IPS DF 6.9 (cell line): Measurements from ENCODE around the gene KMT2C.

Experiments
- DNase-seq: peaks from one replicate; pipeline ENCODE4 v3.0.0-alpha.2; 2013; ENCODE audit warnings: low read depth, low spot score
- H3K27ac ChIP-seq: one replicate; pipeline ENCODE4 v1.5.1; 2013; ENCODE audit warnings: low read length, control low read depth
- H3K27me3 ChIP-seq: 2 replicates; pipeline ENCODE4 v1.6.1; 2013; ENCODE audit warnings: mild to moderate bottlenecking, low read length; ENCODE audit not compliant: control insufficient read depth, insufficient read depth
- H3K36me3 ChIP-seq: 2 replicates; pipeline ENCODE4 v1.6.1; 2013; ENCODE audit warnings: low read length; ENCODE audit not compliant: control insufficient read depth, insufficient read depth
- H3K4me1 ChIP-seq: 2 replicates; pipeline ENCODE4 v1.6.1; 2013; ENCODE audit warnings: low read length; ENCODE audit not compliant: control insufficient read depth, insufficient read depth
- H3K4me3 ChIP-seq: 2 replicates; pipeline ENCODE4 v1.5.1; 2013; ENCODE audit warnings: mild to moderate bottlenecking, low read length
- H3K9me3 ChIP-seq: 2 replicates; pipeline ENCODE4 v1.6.1; 2013; ENCODE audit warnings: low read length, inconsistent platforms; ENCODE audit not compliant: control insufficient read depth, insufficient read depth
- WGBS: extraction: QIAGEN DNeasy Blood & Tissue Kit; methylation state at CpG from one replicate; pipeline ENCODE4 v1.1.7; 2013; ENCODE audit warnings: mixed read lengths, missing lambda C conversion rate; ENCODE audit not compliant: insufficient read length, insufficient coverage; 5-methylcytosine and 5-hydroxymethylcytosine counted together

Gene KMT2C

DNA sequence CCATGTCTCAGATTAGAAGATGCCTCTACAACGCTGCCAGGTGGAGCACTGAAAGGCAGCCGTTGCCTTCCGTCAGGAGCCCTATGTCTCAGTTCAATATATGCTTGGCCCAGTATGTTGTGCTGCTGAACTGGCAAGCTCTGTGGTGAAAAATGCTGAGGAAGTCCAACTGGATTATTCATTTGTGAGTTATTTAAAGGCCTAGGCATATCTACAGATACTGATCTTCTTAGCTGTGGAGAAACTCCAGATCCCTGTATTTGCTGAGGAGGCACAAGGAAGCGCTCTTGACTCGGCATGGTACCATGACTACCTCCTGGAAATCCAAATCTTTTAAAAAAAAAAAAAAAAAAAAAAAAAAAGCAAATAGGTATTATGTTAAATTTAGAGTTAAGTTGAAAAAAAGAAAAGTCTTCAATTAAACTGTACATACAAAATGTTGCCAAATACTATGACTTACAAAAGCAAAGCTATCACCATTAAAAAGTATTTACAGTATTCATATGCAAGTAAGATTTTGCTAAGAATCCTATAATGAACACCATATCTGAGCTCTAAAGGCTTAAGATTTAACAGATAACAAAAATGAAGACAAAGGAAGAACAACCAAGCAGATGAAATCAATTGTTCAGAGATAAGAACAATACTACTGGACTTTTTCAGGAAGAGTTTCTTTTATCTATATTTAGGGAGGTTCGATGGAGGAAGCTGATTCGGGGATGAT, 258.0 kb downstream of the KMT2C start:
- Histone ChIP-seq H3K4me1 (no peaks in the 10 kb centered on the region), H3K36me3 (peaks cover 16% of the 10 kb centered on the region), H3K9me3 (no peaks in the 10 kb centered on the region), H3K27me3 (no peaks in the 10 kb centered on the region), H3K27ac (no peak overlapping the region), H3K4me3 (no peak overlapping the region)
- DNase-seq: no peak
- no CpG with 5 or more reads among the region's 7 CpGs for WGBS

DNA sequence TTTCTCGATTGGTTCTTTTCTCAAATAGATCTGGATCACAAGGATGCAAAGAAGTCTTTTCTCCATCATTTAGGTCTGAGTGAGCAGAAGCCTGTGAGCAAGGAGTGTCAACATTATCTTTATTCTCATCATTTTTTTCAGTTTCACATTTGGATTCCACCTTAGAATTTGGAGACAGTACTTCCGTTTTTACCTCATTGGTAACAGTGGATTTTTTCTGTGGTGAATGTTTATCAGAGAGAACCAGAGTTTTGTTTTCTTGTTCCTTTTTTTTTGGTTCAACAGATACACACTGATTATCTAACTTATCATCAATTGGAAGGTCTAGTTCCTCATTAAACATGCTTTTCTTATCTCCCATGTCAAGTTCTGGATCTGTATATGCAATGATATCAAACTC, 259.0 kb downstream of the KMT2C start:
- no CpG with 5 or more reads among the region's 2 CpGs for WGBS
- peaks cover 16% of the 10 kb centered on the region for H3K36me3 ChIP-seq

DNA sequence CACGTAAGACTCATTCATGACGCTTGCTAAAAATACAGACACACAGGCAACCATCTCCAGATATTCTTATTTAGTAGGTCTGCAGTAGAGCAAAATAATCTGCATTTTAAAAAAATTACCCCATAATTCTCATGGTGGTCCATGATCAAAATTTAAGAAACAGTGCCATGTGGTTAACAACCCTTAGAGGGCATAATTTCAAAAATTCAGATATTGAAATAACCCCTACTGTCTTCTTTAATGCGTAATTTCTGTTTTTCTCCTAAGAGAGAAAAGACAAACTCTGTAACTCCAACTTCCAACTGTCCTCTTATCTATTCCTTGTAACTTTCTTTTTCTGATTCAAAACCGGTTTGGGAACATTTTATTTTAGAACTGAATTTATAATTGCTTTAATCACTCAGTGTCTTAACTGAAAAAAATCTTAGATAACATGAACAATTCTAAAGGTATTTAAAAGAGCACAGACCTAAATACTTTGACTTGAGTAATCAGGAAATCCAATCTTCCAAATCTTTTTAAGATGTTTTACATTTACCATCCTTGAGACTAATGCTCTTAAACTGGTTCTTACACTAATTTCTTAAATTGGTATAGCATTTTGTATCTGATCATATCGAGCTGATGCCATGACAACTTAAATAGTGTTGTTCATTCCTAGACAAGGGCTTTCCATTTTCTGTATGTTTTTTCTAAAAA, 262.3 kb downstream of the KMT2C start:
- no peak for DNase-seq
- peaks cover 6% of the 10 kb centered on the region; the same call in 1 of the 2 replicates for H3K36me3 ChIP-seq
- WGBS: no CpG with 5 or more reads among the region's 5 CpGs
- no peak overlapping the region for H3K4me3 ChIP-seq
- H3K4me1 ChIP-seq: no peaks in the 10 kb centered on the region
- H3K9me3 ChIP-seq: no peaks in the 10 kb centered on the region
- H3K27ac ChIP-seq: no peak overlapping the region
- no peaks in the 10 kb centered on the region for H3K27me3 ChIP-seq

More for the DNA sequence above, 259.0 kb downstream of the KMT2C start:
- no peaks in the 10 kb centered on the region for H3K27me3 ChIP-seq
- no peak overlapping the region for H3K4me3 ChIP-seq
- no peaks in the 10 kb centered on the region for H3K9me3 ChIP-seq
- no peak overlapping the region for H3K27ac ChIP-seq
- DNase-seq: no peak
- no peaks in the 10 kb centered on the region for H3K4me1 ChIP-seq

DNA sequence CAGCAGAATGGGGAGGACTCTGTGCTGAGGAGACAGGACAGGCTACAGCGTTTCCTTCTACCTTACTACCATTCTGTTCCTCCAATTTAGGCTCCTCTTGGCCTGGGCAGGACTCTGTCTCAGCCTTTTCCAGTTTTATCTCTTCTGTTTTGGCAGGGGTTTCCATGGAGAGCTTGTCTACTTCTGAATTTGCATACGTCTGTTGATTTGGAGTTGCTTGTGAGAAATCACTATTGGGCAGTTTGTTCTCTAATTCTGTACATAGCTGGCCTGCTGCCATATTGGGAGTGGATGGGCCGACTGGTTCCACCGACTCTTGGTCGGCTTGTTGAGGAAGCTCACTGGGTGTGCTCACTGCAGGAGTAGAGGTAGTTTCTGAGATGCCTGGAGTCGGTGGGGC, 273.5 kb downstream of the KMT2C start:
- Histone ChIP-seq H3K27me3 (no peaks in the 10 kb centered on the region; the same call in 1 of the 2 replicates), H3K9me3 (no peaks in the 10 kb centered on the region), H3K4me1 (no peaks in the 10 kb centered on the region), H3K27ac (no peak overlapping the region), H3K36me3 (peaks cover 17% of the 10 kb centered on the region), H3K4me3 (no peak overlapping the region)
- no peak for DNase-seq
- no CpG with 5 or more reads among the region's 6 CpGs for WGBS

DNA sequence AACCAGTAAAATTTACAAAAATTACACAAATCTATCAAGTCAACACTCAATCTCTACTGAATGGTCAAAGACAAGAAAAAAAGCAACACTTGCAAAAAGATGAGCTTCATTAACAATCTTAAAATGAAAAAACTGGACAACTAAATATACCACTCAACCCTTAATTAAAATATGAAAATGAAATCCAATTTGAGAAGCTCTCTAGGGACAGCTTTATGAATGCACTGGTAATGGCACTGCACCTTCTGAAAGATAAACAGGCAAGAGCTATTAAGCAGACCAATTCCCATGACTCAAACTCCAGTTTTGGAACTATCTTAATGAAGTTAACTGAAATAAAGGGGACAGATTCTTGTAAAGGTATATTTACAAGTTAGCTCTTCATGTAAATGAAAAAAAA, 274.6 kb downstream of the KMT2C start:
- peaks cover 15% of the 10 kb centered on the region for H3K36me3 ChIP-seq
- no peaks in the 10 kb centered on the region for H3K4me1 ChIP-seq
- no peak overlapping the region for H3K27ac ChIP-seq
- no peaks in the 10 kb centered on the region for H3K9me3 ChIP-seq
- no peaks in the 10 kb centered on the region; the same call in 1 of the 2 replicates for H3K27me3 ChIP-seq
- no peak for DNase-seq
- H3K4me3 ChIP-seq: no peak overlapping the region

DNA sequence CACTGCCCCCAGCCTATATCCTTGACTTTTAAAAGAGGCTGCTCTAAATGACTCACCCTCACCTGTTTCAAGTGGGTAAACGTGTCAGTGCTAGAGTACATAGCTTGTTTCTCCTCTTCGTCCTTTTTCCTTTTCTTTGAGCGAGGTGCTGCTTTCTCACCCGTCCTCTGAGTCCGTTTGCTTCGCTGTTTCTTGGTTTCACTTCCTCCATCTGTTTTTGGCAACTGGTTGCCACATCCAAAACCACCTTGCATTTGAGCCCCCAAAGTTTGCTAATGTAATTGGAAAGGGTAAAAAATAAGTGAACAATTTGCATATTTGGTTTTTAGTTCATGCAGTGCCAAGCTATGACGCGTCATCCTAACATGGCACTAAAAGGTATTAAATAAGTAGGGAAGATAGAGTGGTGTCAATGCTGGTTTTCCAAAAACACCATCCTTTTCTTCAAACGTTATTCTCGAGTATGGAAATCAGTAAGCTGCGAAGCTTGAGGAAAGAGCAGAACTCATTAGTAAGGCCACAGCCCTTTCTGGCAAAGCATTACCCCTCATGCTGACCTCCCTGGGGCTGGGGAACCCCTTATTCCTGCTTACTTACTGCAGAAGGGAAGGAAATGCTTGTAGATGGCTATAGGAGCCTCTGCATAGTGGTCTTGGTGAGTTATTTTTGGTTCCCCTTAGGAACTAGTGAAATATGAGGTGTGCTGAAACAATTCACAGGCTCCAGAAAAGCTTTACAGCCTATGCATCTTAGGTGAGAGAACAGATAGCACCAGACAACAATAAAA, 276.8 kb downstream of the KMT2C start:
- Histone ChIP-seq H3K4me1 (no peaks in the 10 kb centered on the region), H3K36me3 (peaks cover 18% of the 10 kb centered on the region), H3K4me3 (no peak overlapping the region)

DNA sequence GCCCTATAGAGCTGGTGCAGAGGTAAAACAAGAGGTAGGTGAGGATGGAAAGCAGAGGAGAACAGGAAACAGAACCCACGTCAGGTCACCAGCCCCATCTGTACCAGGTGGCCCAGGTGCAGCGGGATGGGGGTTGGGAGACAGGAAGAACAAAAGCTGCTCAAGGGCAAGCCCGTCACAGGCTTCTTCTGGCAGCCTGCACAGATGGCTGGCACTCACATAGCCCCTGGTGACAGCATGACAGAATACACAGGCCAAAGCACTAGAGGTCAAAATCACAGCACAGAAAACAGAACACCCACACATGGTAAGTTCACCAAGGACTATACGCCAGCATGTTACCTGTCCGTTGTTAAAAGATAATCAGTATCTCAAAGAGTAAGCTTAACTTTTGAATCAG, 283.5 kb downstream of the KMT2C start:
- Histone ChIP-seq H3K4me1 (no peaks in the 10 kb centered on the region), H3K27me3 (no peaks in the 10 kb centered on the region), H3K27ac (no peak overlapping the region), H3K36me3 (peaks cover 13% of the 10 kb centered on the region), H3K4me3 (no peak overlapping the region), H3K9me3 (no peaks in the 10 kb centered on the region)
- DNase-seq: no peak
- WGBS: no CpG with 5 or more reads among the region's 5 CpGs

More for the DNA sequence above, 276.8 kb downstream of the KMT2C start:
- Histone ChIP-seq H3K27me3 (no peaks in the 10 kb centered on the region; the same call in 1 of the 2 replicates), H3K27ac (no peak overlapping the region), H3K9me3 (no peaks in the 10 kb centered on the region)
- WGBS: no CpG with 5 or more reads among the region's 11 CpGs
- no peak for DNase-seq

DNA sequence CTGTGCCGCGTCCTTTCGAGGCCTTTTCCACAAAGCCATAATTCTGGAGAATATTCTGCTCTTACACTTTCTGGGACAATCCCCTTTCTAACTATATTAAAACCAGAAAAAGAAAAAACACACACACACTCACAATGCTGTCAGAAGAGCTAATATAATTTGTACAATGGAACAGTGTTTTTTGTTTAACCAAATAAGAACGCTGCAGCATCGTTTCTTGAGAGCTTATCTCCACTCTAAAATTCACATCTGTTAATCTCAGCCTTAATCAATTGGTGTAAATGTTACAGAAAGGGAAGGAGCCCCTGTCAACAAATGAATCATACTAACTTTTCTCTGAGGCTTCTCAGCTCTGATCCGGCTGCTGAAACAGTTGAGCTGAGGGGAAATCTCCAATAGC, 286.4 kb downstream of the KMT2C start:
- H3K36me3 ChIP-seq: peaks cover 13% of the 10 kb centered on the region
- H3K27ac ChIP-seq: no peak overlapping the region
- no peak for DNase-seq
- H3K4me1 ChIP-seq: no peaks in the 10 kb centered on the region
- H3K27me3 ChIP-seq: no peaks in the 10 kb centered on the region
- no CpG with 5 or more reads among the region's 6 CpGs for WGBS
- H3K4me3 ChIP-seq: no peak overlapping the region
- H3K9me3 ChIP-seq: no peaks in the 10 kb centered on the region

DNA sequence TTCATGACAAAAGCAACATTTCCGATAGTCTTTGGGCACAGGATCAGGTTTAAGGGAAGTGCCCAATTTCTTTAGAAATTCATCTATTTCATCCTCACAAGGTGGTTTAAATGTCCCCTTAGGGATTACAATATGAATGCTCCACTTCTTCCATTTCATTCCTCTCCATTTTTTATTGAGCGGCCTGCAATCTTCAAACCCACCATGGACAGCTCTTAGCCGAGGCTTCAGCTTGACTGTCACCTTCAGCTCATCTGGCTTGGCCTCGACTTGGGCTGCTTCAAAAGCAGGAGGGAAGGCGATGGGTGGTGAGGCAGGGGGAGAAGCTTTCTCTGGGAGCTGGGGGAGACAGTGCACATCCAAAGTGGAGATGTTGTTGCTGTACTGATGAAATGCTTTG, 287.1 kb downstream of the KMT2C start:
- no peak for DNase-seq
- Histone ChIP-seq H3K27ac (no peak overlapping the region), H3K36me3 (peaks cover 11% of the 10 kb centered on the region), H3K4me1 (no peaks in the 10 kb centered on the region), H3K4me3 (no peak overlapping the region), H3K9me3 (no peaks in the 10 kb centered on the region), H3K27me3 (no peaks in the 10 kb centered on the region)
- no CpG with 5 or more reads among the region's 5 CpGs for WGBS

- WGBS: no CpG with 5 or more reads among the region's 4 CpGs
- Histone ChIP-seq H3K36me3 (peaks cover 11% of the 10 kb centered on the region), H3K27me3 (no peaks in the 10 kb centered on the region), H3K4me1 (no peaks in the 10 kb centered on the region), H3K27ac (no peak overlapping the region), H3K9me3 (no peaks in the 10 kb centered on the region), H3K4me3 (no peak overlapping the region)
- peak; percentile 20 for DNase-seq
Observed at GRCh38 chr7:152145853-152146466, 289.8 kb downstream of the KMT2C start.
